Fibroblast of mammary gland (primary cell): ENCODE results near the gene KCNN1.

Source experiments
- DNase-seq: peaks from one replicate; pipeline ENCODE4 v3.0.0-alpha.2; 2010; ENCODE audit warnings: low read depth
- H3K4me3 ChIP-seq: 2 replicates; pipeline ENCODE4 v1.5.1; 2011; ENCODE audit warnings: low read depth, mild to moderate bottlenecking, low read length, moderate library complexity; ENCODE audit not compliant: control insufficient read depth
- CTCF ChIP-seq: conservative IDR thresholded peaks from 2 replicates; pipeline ENCODE4 v1.5.1; 2011; ENCODE audit warnings: low read depth, low read length, inconsistent platforms; ENCODE audit not compliant: control insufficient read depth, insufficient read depth

Gene KCNN1

GRCh38 chr19:17951990-17952976 lies 14.6 kb upstream of the KCNN1 start:
- no peak for TF ChIP-seq CTCF
- H3K4me3 ChIP-seq, result no peak overlapping the region
- DNase-seq, result no peak

GRCh38 chr19:17953316-17953801 lies 13.5 kb upstream of the KCNN1 start:
- TF ChIP-seq CTCF, result no peak

GRCh38 chr19:17953869-17954268 lies 13.0 kb upstream of the KCNN1 start:
- TF ChIP-seq CTCF, result no peak
- H3K4me3 ChIP-seq, result no peak overlapping the region
- no peak for DNase-seq

More at GRCh38 chr19:17953316-17953801, 13.5 kb upstream of the KCNN1 start:
- H3K4me3 ChIP-seq, result no peak overlapping the region
- DNase-seq, result no peak

- no peak for DNase-seq
- no peak for TF ChIP-seq CTCF
- H3K4me3 ChIP-seq, result no peak overlapping the region
Measured at GRCh38 chr19:17954401-17954800, 12.5 kb upstream of the KCNN1 start.

- DNase-seq, result no peak
- no peak for TF ChIP-seq CTCF
- no peak overlapping the region for H3K4me3 ChIP-seq
Measured at GRCh38 chr19:17957149-17957849, 9.6 kb upstream of the KCNN1 start.

GRCh38 chr19:17957885-17958284 lies 9.0 kb upstream of the KCNN1 start:
- DNase-seq, result no peak
- H3K4me3 ChIP-seq, result no peak overlapping the region
- TF ChIP-seq CTCF, result no peak
